NCI-H2107 (cell line): Measurements from ENCODE around the gene BCL3.

ENCODE experiments used
- DNase-seq: peaks from one replicate; lab custom pipeline; 2025; lab: John Stamatoyannopoulos, UW

BCL3 gene

DNA sequence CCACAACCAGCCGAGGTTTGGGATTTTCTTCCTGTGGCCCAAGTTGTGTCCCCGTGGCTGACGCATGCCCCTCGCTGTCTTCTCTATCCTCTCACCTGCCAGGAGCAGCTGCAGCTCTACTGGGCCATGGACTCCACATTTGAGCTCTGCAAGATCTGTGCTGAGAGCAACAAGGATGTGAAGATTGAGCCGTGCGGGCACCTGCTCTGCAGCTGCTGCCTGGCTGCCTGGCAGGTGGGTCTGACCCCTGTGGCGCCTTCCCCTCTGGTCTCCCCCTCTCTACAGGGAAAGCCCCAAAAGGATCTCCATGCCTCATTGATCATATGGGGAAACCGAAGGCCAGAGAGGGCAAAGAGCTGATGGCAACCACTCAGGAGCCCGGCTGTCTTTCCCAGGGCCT, 43.8 kb downstream of the BCL3 start:
- DNase-seq = peak; percentile 48

DNA sequence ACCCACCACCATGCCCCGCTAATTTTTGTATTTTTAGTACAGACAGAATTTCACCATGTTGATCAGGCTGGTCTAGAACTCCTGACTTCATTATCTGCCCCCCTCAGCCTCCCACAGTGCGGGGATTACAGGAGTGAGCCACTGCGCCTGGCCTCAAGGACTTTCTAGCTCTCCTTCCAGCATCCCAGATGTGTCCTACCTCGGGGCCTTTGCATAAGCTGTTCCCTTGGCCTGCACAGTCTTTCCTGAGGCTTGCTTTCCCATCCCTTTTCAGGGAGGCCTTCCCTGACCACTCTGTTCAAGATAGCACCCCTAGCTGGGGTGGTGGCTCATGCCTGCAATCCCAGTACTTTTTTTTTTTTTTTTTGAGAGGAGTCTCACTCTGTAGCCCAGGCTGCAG, 46.1 kb downstream of the BCL3 start:
- DNase-seq = no peak

DNA sequence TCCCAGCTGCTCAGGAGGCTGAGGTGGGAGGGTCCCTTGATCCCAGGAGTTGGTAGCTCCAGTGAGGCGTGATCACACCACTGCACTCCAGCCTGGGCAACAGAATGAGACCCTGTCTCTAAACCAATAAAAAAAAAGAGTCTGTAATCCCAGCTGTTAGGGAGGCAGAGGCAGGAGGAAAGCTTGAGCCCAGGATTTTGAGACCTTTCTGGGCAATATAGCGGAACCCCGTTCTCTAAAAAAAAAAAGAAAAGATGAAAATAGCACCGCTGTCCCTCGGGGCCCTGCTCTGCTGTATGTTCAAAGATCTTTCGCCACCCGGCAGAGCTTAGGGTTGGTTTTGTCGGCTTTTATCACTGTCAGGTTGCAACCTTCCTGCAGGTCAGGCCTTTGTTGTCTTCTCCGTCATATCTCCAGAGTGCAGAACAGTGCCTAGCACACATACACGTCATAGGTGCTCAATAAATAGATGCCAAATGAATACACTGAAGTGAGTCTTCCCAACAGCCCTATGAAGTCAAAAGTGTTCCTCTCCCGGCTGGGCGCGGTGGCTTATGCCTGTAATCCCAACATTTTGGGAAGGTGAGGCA, 47.0 kb downstream of the BCL3 start:
- DNase-seq = no peak

DNA sequence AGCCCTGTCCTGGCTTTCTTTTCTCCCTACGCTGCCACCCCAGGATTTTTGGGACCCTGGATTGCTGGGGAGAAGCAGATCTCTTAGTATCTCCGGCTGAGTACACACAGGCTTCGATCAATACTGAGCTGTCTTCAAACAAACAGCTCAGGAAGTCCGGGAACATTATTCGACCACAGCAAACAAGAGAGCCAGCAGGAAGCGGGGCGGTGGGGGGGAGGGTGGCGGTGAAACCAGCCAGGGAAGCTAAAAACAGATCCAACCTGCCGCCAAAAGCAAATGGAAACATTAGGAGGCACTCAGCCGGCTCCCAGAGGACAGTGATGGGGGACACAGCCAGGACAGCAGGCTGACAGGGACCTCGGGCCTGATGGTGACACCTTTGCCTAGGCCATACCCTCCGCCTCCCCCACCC, 48.2 kb downstream of the BCL3 start:
- DNase-seq = peak; percentile 67

DNA sequence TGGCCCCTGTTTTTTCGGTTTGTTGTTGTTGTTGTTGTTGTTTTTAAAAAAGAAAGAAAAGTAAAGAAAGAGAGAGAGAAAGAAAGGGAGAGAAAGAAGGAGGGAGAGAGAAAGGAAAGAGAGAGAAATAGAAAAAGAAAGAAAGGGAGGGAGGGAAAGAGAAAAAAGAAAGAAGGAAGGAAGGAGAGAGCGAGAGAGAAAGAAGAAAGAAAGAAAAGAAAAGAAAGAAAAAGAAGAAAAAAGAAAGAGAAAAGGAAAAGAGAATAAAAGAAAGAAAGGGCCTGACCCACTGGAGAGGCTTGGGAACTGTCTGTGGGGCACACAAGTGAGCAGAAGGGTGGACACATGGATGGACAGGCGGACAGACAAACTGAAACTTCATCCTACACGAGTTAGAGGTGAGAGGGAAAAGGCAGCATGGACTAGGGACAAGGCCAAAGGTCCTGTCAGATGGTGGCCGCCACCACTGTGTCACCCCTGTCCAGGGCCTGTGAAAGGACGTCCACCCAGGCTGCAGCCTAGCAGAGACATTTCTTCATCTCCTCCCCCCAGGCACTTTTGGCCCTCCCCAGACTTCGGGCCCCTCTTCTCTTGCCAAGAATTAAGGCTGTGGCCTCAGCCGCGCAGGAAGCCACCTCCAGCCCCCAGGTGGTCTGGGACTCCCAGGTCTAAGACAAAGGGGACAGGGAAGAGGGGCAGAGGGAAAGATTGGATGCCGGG, 51.3 kb downstream of the BCL3 start:
- DNase-seq = no peak

DNA sequence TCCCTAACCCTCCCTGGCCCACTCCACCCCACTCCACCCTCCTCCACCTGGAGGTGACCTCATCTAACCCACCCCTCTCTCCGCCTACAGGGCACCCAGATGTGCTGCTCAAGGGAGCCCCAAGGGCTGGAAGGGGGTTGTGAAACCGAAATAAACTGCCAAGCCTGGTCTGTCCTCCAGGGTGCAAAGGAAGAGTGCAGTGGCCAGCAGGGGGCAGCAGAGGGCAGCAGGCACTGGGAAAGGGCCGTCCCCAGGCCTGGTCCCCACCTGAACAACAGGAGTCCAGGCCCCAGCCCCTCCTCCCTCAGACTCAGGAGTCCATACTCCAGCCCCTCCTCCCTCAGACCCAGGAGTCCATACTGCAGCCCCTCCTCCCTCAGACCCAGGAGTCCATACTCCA, 52.0 kb downstream of the BCL3 start:
- DNase-seq = peak; percentile 63

DNA sequence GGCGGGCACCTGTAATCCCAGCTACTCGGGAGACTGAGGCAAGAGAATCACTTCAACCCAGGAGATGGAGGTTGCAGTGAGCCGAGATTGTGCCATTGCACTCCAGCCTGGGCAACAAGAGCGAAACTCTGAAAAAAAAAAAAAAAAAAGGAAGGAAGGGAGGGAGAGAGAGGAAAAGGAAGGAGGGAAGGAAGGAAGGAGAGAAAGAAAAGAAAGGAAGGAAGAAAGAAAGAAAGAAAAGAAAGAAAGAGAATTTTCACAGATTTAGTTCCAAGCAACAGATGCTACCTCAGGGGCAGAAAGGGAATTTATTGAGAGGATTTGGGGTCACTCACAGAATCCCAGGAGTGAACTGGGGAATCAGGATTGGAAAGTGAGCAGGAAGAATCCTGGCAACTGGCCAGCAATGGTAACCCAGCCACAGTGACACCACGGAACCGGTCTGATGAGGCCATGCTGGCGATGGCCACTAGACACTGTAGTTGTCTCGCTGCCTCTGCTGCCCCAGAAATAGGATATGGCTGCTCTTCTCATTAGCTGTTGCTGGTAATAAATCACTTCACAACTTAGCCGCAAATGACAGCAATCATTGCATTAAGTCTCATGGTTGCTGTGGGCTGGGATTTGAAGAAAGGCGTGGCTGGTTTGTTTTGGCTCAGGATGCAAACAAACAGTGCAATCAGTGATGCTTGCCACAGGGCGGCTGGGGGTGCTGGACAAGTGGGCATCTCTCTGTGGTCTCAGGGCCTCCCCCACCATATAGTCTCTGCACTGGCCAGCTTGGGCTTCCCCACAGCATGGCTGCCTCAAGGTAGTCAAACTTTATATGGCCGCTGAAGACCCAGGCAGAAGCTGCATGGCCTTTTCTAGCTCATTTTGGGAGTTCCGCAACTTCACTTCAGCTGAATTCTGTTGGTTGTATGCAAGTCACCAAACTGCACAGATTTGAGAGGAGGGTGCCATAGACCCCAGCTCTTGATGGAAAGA, 55.2 kb downstream of the BCL3 start:
- DNase-seq = no peak

DNA sequence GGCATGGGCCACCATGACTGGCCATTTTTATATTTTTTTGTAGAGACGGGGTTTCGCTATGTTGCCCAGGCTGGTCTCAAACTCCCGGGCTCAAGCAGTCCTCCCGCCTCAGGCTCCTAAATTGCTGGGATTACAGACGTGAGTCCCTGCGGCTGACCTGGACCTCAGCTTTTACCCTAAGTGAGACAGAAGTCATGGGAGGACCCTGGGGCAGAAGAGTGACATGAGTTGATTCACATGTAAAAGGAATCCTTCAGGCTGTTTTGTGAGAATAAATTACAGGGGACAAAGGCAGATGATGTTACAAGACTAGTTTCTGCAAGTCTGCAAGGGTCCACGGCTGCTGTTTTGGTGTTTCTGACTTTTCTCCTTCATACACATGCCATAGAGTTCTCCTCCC, 57.8 kb downstream of the BCL3 start:
- DNase-seq = no peak

DNA sequence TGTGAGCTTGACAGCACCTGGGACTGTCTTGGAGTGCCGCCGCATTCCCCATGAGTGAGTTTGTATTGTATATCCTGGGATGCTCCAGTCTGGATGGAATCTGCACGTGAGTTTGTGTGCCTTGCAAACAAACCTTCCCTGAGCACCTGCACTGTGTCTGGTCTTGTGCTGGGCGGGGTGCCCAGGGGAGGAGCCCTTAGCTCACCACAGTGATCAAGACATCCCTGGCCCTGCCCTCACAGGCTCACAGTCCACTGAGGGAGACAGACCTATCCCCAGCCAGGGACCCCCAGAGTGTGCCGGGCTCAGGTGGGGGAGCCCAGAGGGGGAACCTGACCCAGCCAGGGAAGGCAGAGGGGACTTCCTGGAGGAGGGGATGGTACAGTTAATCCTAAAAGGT, 58.7 kb downstream of the BCL3 start:
- DNase-seq = no peak

DNA sequence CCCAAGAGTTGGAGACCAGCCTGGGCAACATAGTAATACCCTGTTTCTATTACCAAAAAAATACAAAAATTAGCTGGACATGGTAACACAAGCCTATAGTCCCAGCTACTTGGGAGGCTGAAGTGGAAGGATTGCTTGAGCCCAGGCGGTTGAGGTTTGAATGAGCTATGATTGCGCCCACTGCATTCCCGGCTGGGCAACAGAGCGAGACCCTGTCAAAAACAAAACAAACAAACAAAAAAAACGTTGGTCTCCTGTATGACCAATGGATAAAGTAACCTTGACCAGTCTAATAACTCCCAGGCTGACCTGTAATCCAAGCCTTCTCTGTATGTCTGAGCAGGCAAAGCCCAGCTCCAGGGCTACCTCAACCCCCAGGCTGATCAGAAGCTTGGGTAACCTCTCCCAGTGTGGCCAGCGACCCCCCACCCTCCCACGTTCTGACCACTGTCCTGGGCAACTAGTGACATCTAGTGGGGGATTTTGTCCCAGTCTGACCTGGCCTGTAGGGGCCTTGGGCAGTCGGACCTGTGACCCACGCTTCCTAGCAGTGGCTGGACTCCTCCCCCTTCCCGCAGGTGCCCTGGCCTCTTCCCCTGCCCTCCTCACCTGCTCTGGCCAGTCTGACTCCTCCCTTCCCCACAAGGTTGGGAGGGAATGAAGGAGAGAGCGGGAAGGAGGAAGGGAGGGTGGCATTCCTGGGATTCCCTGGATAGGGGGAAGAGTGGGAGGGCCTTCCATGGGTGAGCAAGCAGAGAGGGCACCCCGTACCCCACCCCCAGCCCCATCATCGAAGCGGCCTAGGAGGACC, 59.3 kb downstream of the BCL3 start:
- DNase-seq = no peak

DNA sequence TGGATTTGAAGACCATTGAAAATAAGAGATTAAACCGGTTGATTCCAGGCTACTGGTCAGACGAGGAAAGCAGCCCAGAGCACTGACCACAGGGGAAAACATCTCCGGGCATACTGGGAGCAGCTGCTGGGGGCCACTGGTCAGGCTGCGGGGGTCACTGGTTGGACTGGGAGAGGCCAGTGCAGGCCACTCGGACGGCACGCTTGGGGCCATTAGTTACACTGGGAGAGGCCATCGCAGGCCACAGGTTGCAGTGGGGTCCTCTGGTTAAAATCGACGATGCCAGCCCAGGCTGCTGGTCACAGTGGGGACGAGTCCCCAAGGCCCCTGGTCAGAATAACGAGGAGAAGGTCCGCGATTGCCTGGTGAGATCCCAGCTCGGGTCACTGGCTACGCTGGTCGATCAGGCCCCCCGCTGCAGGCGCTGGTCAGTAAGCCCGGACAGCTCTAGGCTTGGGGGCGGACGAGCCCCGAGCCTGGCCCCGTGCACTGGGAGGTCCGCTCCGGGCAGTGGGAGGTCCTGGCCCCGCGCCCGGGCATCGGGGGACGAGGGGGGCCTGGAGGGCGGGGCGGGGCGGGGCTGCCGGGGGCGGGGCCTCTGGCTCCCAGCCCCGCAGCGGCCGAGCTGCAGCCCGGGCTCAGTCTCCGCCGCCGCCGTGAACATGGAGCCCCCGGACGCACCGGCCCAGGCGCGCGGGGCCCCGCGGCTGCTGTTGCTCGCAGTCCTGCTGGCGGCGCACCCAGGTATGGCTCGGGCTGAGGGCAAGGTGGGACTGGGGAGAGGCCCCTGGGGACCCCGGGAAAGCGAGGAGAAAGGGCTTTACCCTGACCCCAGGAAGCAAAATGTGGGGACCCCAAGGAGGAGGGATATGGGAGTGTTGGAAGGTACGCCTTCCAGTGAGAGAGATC, 60.2 kb downstream of the BCL3 start, which contains the start of gene BCAM:
Gene BCAM, plus strand, starts transcription at position 641 of the 909 bp plus-strand sequence. Its CDS starts 22 bp downstream, at position 663.
- DNase-seq = no peak
